Cardiac muscle cell (in vitro differentiated cells and primary cell): ENCODE results near the gene KDM4C. TPM values are rescaled to one million over a fixed set of nuclear protein-coding genes. Genes with fewer than 3 reads are reported as not detected.

ENCODE experiments used
- DNase-seq, 2 donors: peaks; one replicate each; pipeline versions ENCODE4 v3.0.0 to v3.0.0-alpha.2; 2010 to 2017; ENCODE audit warnings: low read depth in 1 of 2, low spot score in 1 of 2
- H3K27ac ChIP-seq: fragments of 200-600 bp; sonication (generic); 2 replicates; pipeline ENCODE4 v1.5.1; 2016
- H3K27me3 ChIP-seq: fragments of 200-600 bp; sonication (generic); 2 replicates; pipeline ENCODE4 v1.6.0; 2016; ENCODE audit warnings: control low read depth
- H3K36me3 ChIP-seq: fragments of 200-600 bp; sonication (generic); 2 replicates; pipeline ENCODE4 v1.5.1; 2016; ENCODE audit warnings: control low read depth
- H3K4me1 ChIP-seq: fragments of 200-600 bp; sonication (generic); 2 replicates; pipeline ENCODE4 v1.8.1; 2017; ENCODE audit warnings: low read depth, mild to moderate bottlenecking, mixed run types
- H3K4me3 ChIP-seq: fragments of 200-600 bp; sonication (generic); 2 replicates; pipeline ENCODE4 v1.5.1; 2016; ENCODE audit warnings: mild to moderate bottlenecking
- H3K9me3 ChIP-seq: fragments of 200-600 bp; sonication (generic); 2 replicates; pipeline ENCODE4 v1.5.1; 2017; ENCODE audit warnings: low read depth, mild to moderate bottlenecking, control low read depth
- CTCF ChIP-seq: IDR thresholded peaks from 2 replicates; pipeline ENCODE4 v1.5.1; 2012; ENCODE audit warnings: low read depth, mild to moderate bottlenecking, low read length
- polyA plus RNA-seq: library from polyadenylated mRNA; unstranded; fragments of >200 nt; fragmentation: Nextera tagmentation; extraction: Ambion mirVana; gene quantifications from 2 replicates; pipeline ENCODE4 v1.2.1, GENCODE V29; 2016
- total RNA-seq: library from RNA; depleted of rRNA; stranded (reverse); fragments of >200 nt; gene quantifications from 2 replicates; pipeline ENCODE4 v1.2.3, GENCODE V29; 2016

Gene KDM4C
- total and polyA plus RNA-seq, 2 experiments from 2014 or later, result 15.1 to 32.0 TPM

DNA sequence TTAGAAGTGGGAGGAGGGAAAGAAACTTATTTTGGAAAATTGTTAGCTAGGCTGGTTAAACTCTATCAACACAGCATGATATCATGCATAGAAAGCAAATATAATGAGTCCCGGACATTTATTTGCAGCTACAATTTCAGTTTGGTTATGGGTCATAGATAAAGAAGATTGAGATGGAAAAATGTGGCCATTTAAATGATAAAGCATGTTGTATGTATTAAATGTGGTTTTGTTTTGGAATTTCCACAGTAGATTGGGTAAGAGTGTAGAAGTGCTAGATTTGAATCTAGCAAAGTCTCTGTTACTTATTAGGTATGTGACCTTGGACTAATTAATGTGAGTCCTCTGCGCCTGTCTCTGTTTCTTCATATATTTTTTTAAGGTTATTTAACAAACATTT is 217.4 kb downstream of the KDM4C start:
- H3K27me3 ChIP-seq, result no peaks in the 10 kb centered on the region
- H3K27ac ChIP-seq, result no peak overlapping the region
- no peak overlapping the region for H3K4me3 ChIP-seq
- DNase-seq, result peak in 1 of 2 donors; percentile 20
- H3K4me1 ChIP-seq, result no peaks in the 10 kb centered on the region
- no peaks in the 10 kb centered on the region for H3K36me3 ChIP-seq
- no peaks in the 10 kb centered on the region for H3K9me3 ChIP-seq
- no peak for TF ChIP-seq CTCF

DNA sequence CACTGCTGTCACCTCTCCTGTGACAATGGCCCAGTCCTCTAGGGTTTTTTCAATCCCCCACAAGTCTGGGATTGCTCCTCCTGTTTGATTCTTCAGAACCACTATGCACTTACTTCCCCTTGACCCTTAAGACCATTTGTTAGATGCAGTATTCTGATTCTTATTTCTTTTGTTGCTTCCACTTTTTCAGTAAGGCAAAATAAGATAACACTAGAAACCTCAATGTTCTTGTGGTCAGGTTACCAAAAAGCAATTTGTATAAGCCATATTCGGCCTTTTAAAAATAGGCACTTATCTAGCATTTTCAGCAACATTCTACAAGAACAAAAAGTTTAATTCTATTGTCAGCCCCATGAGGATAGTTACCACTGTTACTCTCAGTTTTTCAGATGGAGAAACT is 220.0 kb downstream of the KDM4C start:
- no peak for DNase-seq
- no peaks in the 10 kb centered on the region for H3K27me3 ChIP-seq
- H3K36me3 ChIP-seq, result no peaks in the 10 kb centered on the region
- H3K27ac ChIP-seq, result no peak overlapping the region
- no peaks in the 10 kb centered on the region for H3K4me1 ChIP-seq
- TF ChIP-seq CTCF, result no peak
- H3K4me3 ChIP-seq, result no peak overlapping the region
- no peaks in the 10 kb centered on the region for H3K9me3 ChIP-seq

- DNase-seq, result no peak
- Histone ChIP-seq H3K27ac (no peak overlapping the region), H3K4me3 (no peak overlapping the region), H3K27me3 (no peaks in the 10 kb centered on the region), H3K9me3 (no peaks in the 10 kb centered on the region), H3K4me1 (no peaks in the 10 kb centered on the region), H3K36me3 (no peaks in the 10 kb centered on the region)
- no peak for TF ChIP-seq CTCF
Observed at GRCh38 chr9:6978591-6978990, 220.8 kb downstream of the KDM4C start.

- H3K36me3 ChIP-seq, result peaks cover 18% of the 10 kb centered on the region
- H3K9me3 ChIP-seq, result no peaks in the 10 kb centered on the region
- no peak overlapping the region for H3K4me3 ChIP-seq
- no peaks in the 10 kb centered on the region for H3K4me1 ChIP-seq
- no peak overlapping the region for H3K27ac ChIP-seq
- DNase-seq, result no peak
- H3K27me3 ChIP-seq, result no peaks in the 10 kb centered on the region
- no peak for TF ChIP-seq CTCF
Observed at GRCh38 chr9:6984941-6985578, 227.3 kb downstream of the KDM4C start.

DNA sequence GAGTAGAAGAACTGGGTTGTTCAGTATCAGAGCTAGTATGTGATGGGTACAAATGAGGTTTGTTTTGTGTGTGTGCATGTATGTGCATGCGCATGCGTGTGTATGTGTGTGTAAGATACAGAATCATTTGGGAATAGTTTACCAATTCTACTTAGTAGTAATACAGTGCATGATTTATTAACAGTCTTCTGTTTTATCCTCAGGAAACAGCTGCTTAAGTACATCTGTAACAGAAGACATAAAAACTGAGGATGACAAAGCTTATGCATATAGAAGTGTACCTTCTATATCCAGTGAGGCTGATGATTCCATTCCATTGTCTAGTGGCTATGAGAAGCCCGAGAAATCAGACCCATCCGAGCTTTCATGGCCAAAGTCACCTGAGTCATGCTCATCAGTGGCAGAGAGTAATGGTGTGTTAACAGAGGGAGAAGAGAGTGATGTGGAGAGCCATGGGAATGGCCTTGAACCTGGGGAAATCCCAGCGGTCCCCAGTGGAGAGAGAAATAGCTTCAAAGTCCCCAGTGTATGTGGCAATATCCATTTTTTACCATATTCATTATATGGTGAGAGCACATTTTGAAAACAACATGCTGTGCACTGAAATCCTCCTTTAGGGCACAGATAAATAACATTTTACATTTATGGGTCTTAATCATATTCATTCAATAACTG is 228.5 kb downstream of the KDM4C start:
- Histone ChIP-seq H3K27me3 (no peaks in the 10 kb centered on the region), H3K27ac (no peak overlapping the region), H3K4me3 (no peak overlapping the region), H3K36me3 (peaks cover 18% of the 10 kb centered on the region), H3K9me3 (no peaks in the 10 kb centered on the region), H3K4me1 (no peaks in the 10 kb centered on the region)
- no peak for TF ChIP-seq CTCF
- no peak for DNase-seq
